Measurements from ENCODE around the gene TFAP2D.

The TFAP2D gene

GRCh38 chr6:50819904-50820868 is 106.9 kb downstream of the TFAP2D start:
- no peak for DNase-seq

GRCh38 chr6:50820869-50821264 is 107.5 kb downstream of the TFAP2D start:
- DNase-seq: no peak

GRCh38 chr6:50821441-50822077 is 108.2 kb downstream of the TFAP2D start:
- DNase-seq: no peak

GRCh38 chr6:50822078-50822476 is 108.8 kb downstream of the TFAP2D start:
- no peak for DNase-seq

Data from activated CD4-positive, alpha-beta T cell treated with anti-CD3 and anti-CD28 coated beads, Interleukin-2, amount 50 U/mL, for 48 hours (primary cell).